H4 (cell line): ENCODE data around the gene CFP. TPM values are rescaled to one million over a fixed set of nuclear protein-coding genes. Genes with fewer than 3 reads are reported as not detected.
"Not testable (repeated sequence)": the region's sequence is repeated elsewhere in the genome, so short reads cannot be mapped to it uniquely, and the experiment has no call there.

Experiments
- DNase-seq: peaks from one replicate; pipeline ENCODE4 v3.0.0-alpha.2; 2015; ENCODE audit warnings: low spot score
- total RNA-seq: library from RNA; depleted of rRNA; stranded (reverse); fragments of >200 nt; shearing (Covaris generic); gene quantifications from 2 replicates; pipeline ENCODE4 v1.2.3, GENCODE V29; 2014; rRNA removed

CFP gene
- not detected in 2 replicates for total RNA-seq

- DNase-seq = no peak
Observed at GRCh38 chrX:47629419-47630200, at the start of gene CFP. Gene CFP, minus strand, starts transcription at chrX:47629930. Its CDS starts 86 bp downstream, at chrX:47629844.

DNA sequence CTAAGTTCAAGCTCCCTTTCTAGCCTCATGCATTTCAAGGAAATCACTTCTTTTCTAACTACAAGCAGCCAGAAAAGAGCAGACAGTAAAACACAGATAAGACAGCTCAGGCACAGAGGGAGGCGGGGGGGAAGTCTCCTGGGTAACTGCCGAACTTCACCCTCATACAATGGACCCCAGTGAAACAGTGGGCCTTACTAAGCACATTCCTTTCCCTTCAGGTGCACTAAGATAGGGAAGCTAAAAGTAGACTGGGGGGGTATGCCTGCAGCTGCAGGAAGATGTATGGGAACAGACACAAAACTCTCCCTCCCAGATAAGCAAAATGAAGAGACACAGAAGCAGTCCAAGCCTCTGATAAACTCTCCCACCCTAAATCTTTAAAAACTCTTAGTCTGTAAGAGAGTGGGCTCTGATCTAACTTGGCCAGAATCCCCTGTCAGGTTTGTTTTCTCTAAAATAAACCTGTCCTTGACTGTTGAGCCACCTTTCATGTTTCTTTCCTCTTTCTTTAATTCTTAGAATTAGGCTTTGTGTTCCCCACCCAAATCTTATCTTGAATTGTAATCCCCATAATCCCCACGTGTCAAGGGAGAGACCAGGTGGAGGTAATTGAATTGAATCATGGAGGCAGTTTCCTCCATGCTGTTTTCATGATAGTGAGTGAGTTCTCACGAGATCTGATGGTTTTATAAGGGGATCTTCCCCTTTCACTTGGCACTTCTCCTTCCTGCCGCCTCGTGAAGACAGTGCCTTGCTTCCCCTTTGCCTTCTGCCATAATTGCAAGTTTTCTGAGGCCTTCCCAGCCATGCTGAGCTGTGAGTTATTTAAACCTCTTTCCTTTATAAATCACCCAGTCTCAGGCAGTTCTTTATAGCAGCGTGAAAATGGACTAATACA is 46.5 kb upstream of the CFP start:
- DNase-seq = not testable (repeated sequence)

- no peak for DNase-seq
Observed at GRCh38 chrX:47674776-47675175, 45.0 kb upstream of the CFP start.

DNA sequence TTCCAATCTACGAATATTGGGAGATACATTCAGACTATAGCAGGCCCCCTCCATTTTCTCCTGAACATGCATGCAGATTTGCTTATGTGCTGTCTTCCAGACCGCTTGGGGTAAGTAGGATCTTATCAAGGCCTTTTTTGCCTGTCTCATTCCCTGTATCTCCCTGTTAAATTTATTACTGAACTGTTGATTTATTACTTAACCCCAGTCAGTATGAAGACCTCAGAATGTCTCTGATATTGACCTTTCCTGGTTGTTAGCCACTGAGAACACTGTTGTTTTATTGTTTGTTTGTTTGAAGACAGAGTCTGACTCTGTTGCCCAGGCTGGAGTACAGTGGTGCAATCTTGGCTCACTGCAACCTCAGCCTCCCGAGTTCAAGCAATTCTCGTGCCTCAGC is 36.1 kb upstream of the CFP start:
- not testable (repeated sequence) for DNase-seq

GRCh38 chrX:47664737-47665136 is 35.0 kb upstream of the CFP start:
- DNase-seq = no peak

DNA sequence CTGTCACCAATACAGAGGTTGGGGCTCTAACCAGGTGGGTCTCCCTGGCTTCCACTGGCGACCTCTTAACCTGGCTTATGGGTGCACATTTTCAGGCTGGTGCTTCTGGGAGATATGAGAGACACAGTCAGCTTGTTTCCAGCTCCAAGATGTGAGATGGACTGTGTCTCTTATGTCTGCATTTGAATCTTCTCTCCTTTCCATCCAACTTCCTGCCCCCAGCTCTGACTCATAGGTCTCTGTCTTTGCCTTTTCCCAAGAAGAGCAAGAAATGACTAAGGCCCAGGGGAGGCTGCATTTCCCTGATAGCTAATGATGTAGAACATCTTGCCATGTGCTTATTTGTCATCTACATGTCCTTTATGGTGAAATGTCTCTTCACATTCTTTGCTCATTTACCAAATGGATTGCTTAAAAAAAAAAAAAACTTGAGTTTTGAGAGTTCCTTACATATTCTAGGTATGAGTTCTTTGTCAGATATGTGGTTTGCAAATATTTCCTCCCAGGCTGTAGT is 32.5 kb upstream of the CFP start:
- DNase-seq = no peak

- no peak for DNase-seq
Observed at GRCh38 chrX:47661539-47661938, 31.8 kb upstream of the CFP start.

- DNase-seq = no peak
Observed at GRCh38 chrX:47659421-47659726, 29.6 kb upstream of the CFP start.

DNA sequence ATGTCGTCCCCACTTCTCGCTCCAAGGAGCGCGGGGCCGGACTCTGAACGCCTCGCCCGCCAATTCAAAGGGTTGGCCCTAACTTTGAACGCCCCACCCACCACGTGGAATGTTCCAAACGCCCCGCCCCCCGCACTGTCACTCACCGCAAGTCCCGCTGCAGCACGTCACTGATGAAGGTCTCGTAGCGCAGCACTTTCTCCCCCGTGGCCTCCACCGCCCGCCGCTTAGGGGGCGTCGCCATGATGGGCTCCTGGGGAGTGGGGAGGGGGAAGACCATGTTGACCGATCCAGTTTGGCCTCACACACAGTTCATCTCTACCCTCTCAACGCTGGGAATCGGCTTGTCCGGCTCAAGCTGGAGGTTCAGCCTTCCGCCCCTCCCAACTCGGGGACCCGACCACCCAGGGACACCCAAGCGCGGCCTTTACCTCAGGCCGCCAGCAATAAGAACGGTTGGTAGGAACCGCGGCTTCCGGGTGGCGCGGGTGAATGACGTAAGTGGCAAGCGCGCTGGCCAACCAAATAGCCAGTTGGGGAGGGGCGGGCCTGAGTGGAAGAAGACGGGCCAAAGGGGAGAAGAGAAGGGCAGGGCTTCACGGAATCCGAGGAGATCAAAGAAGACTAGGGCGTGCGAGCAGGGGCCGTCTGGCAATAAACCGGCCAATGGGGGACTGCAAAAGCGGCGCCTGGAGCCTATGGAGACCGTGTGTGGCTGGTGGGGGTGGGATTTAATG is 29.1 kb upstream of the CFP start, which contains the start of gene UXT:
Gene UXT, minus strand, starts transcription at position 497 of the 737 bp plus-strand sequence. Its CDS starts 253 bp downstream, at position 244.
- DNase-seq = peak; percentile 95

DNA sequence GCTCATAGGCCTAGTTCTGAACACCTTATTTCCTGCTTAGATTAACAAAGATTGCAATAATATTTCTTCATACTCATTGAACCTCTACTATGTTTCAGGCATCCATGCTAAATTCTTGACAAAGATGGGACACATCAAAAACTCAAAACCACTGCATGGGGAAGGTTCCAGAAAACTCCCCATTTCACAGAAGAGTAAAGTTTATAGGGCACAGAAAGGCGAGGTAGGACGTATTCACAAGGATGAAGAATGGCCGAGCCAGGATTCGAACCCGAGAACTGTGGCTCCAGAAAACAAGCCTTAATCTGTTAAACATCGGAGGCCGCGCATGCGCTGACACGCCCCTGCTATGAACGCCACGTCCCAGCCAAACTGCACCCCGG is 28.6 kb upstream of the CFP start:
- DNase-seq = no peak

DNA sequence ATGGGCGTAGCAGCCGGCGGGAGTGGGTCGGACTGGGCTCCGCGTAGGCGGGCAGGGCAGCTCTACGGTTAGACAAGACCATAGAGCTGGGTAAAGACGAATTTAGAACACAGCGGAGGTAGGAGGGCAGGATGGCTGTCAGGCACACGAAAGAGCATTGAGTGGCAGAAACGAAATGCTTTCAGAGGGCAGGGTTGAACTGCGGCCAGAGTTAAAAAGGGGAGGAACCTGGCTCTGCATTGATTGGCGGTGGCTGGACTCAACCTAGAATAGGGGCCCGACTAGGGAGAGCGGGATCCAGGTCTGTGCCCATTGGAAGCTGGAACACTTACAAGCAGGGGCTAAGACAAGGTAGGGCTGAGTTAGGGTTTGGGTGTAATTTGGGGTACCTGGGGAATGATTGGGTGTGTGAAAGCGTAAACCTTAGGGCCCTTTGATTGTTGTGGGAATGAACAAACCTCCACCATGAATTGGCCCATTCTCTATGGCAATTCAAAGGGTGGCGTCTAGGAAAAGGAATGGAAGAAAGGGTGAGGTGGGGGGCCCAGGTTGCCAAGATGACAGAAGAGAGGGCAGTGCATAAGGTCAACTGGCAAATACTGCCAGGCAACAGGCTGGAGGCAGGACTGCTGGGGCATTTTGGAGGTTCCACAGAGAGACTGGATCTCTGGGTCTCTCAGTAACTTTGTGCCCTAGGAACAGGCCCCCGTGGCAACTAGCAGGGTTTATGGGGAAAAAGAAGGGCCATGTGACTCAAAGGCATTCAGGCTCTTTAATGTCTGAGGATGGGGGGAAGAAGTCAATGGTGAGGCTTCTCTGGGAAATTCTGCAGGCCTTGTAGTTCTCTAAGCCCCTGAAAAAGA is 21.5 kb upstream of the CFP start:
- no peak for DNase-seq

- peak; percentile 98 for DNase-seq
Observed at GRCh38 chrX:47650164-47651042, 20.7 kb upstream of the CFP start, which contains the start of gene ELK1. Gene ELK1, minus strand, starts transcription at chrX:47650563. Its CDS starts 9,122 bp downstream, at chrX:47641441.

DNA sequence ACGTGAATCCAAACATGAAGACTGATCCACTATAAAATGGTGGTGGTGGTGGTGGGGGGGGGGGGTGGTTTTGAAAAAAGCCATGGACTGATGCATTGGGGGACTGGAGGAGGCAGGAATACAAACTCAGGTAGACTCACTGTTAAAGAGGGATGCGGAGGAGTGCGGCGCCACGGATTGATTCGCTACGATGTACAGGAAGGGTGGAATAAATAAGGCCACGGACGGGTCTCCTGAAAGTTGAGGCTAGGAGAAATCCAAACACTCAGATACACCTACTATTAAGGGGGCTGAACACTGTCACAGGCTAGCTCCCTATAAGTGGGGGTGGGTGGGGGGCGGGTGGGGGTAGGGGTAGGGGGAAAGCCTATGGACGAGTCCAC is 20.0 kb upstream of the CFP start:
- DNase-seq = no peak

GRCh38 chrX:47649271-47649670 is 19.5 kb upstream of the CFP start:
- DNase-seq = no peak

DNA sequence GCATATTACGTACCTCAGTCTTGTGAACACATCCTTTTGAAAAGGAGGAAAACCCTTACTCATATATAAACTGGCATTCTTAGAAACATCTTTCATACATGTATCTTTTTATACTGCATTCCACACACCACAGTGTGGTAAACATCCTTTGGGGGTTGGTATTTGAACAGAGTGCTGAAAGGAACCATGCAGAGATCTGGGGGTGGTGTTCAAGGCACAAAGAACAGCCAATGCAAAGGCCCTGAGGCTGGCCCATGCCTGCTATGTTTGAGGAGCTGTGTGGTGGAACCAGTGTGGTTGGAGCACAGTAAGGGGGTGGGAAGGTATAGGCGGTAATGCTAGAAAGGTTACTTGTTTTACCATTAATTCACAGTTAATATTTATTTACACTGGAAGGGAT is 18.6 kb upstream of the CFP start:
- DNase-seq = no peak

GRCh38 chrX:47646636-47647035 is 16.9 kb upstream of the CFP start:
- DNase-seq = no peak

DNA sequence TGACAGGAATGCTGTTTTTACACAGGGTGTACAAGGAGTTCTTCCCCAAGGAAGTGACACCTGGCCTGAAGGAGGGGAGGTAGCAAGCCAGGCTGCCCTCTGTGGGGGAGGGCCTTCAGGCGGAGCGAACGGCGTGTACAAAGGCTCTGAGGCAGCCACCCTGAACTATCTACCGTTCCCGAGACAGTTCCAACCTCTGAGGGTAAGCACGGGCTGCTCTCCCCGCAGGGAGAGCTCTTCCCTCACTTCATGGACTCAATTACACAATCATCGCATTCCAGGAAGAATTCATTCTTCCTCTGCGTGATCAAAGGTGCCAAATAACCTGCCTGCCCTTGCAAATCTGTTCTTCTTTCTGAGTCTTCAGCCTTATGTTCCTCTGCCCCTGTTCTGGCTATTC is 15.8 kb upstream of the CFP start:
- no peak for DNase-seq

- no peak for DNase-seq
Observed at GRCh38 chrX:47644557-47645091, 14.9 kb upstream of the CFP start.

GRCh38 chrX:47643926-47644325 is 14.2 kb upstream of the CFP start:
- DNase-seq = no peak

DNA sequence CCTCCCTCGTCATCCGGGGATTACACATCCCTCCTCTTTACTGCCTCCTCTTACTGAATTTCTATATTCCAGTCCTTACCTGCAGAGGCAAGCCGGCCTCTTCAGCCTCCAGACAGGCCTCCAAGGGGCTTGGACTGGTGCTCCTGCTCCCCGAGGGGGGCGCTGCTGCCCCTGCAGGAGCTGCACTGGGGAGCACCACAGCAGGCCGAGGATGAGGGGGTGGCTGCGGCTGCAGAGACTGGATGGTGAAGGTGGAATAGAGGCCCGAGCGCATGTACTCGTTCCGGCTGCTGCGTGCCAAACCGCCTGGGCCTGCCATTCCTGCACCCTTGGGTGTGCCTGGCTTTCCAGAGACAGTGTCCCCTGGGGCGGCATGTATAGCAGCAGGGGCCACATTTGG is 9.1 kb upstream of the CFP start:
- no peak for DNase-seq
